Esophagus (tissue), 2 donors: ENCODE data around the gene RNF225. TPM values are rescaled to one million over a fixed set of nuclear protein-coding genes. Genes with fewer than 3 reads are reported as not detected.

Source experiments
- H3K27ac ChIP-seq, 2 donors: one replicate each; pipeline ENCODE4 v1.5.1; 2013; ENCODE audit warnings: low read depth in 2 of 2, mild to moderate bottlenecking in 2 of 2, inconsistent platforms in 1 of 2, low read length in 1 of 2, moderate library complexity in 1 of 2
- H3K27me3 ChIP-seq, 2 donors: one replicate each; pipeline ENCODE4 v1.6.1; 2013; ENCODE audit warnings: low read length in 2 of 2, control low read depth in 1 of 2, mild to moderate bottlenecking in 1 of 2; ENCODE audit not compliant: insufficient read depth in 2 of 2, control insufficient read depth in 1 of 2
- H3K36me3 ChIP-seq, 2 donors: one replicate each; pipeline ENCODE4 v1.6.1; 2013; ENCODE audit warnings: low read length in 1 of 2; ENCODE audit not compliant: control insufficient read depth in 2 of 2, insufficient read depth in 2 of 2
- H3K4me1 ChIP-seq, 2 donors: one replicate each; pipeline ENCODE4 v1.6.1; 2013; ENCODE audit warnings: low read length in 1 of 2; ENCODE audit not compliant: control insufficient read depth in 2 of 2, insufficient read depth in 2 of 2
- H3K4me3 ChIP-seq, 2 donors: one replicate each; pipeline ENCODE4 v1.5.1; 2013; ENCODE audit warnings: low read length in 2 of 2, mild to moderate bottlenecking in 2 of 2, low read depth in 1 of 2, moderate library complexity in 1 of 2
- H3K9me3 ChIP-seq, 2 donors: one replicate each; pipeline ENCODE4 v1.6.1; 2013; ENCODE audit warnings: mild to moderate bottlenecking in 2 of 2, low read depth in 1 of 2, low read length in 1 of 2, moderate library complexity in 1 of 2; ENCODE audit not compliant: control insufficient read depth in 2 of 2, insufficient read depth in 1 of 2
- WGBS, 2 donors: extraction: QIAGEN DNeasy Blood & Tissue Kit; methylation state at CpG; one replicate each; pipeline ENCODE4 v1.1.7; 2013; 5-methylcytosine and 5-hydroxymethylcytosine counted together
- polyA plus RNA-seq, 2 donors: library from polyadenylated mRNA; stranded (reverse); fragments of 200-250 nt; gene quantifications; one replicate each; pipeline ENCODE4 v1.2.3, GENCODE V29; 2013
- donor health status: healthy with polysubstance abuse.
- donor health status: Bipolar disorder and iron deficiency.

RNF225 gene
- polyA plus RNA-seq, 2 donors: 1.6 to 4.6 TPM

- H3K4me1 ChIP-seq: peaks cover 3 to 18% of the 10 kb centered on the region in 2 donors
- WGBS, 2 donors: 78 to 84% methylated on average over 26 of the region's 26 CpGs
- H3K4me3 ChIP-seq: no peak within 1 kb of the TSS
- no peaks in the 10 kb centered on the region for H3K36me3 ChIP-seq
- peaks cover 6 to 11% of the 10 kb centered on the region in 2 donors for H3K9me3 ChIP-seq
- no peak within 1 kb of the TSS for H3K27ac ChIP-seq
- H3K27me3 ChIP-seq: peaks cover 0 to 3% of the 10 kb centered on the region in 2 donors
These were observed 42.4 kb upstream of the RNF225 start, which contains the start of gene A1BG for GRCh38 chr19:58352760-58353671. TSS of gene A1BG (minus strand) at chr19:58353492. CDS start at chr19:58353437, 55 bp downstream.

GRCh38 chr19:58353717-58354477 lies 41.6 kb upstream of the RNF225 start:
- no peaks in the 10 kb centered on the region for H3K36me3 ChIP-seq
- peaks cover 0 to 3% of the 10 kb centered on the region in 2 donors for H3K27me3 ChIP-seq
- 90 to 93% methylated on average over 15 of the region's 15 CpGs for WGBS, 2 donors

GRCh38 chr19:58354478-58355030 lies 40.9 kb upstream of the RNF225 start:
- 76% methylated on average over 6 of the region's 6 CpGs for WGBS, 2 donors
- Histone ChIP-seq H3K27ac (no peak overlapping the region), H3K4me1 (peaks cover 3 to 18% of the 10 kb centered on the region in 2 donors), H3K36me3 (no peaks in the 10 kb centered on the region), H3K9me3 (peaks cover 6 to 11% of the 10 kb centered on the region in 2 donors), H3K4me3 (no peak overlapping the region), H3K27me3 (peaks cover 0 to 3% of the 10 kb centered on the region in 2 donors)

More at GRCh38 chr19:58353717-58354477, 41.6 kb upstream of the RNF225 start:
- H3K4me3 ChIP-seq: no peak overlapping the region
- peaks cover 3 to 18% of the 10 kb centered on the region in 2 donors for H3K4me1 ChIP-seq
- peaks cover 6 to 11% of the 10 kb centered on the region in 2 donors for H3K9me3 ChIP-seq
- H3K27ac ChIP-seq: no peak overlapping the region

GRCh38 chr19:58355215-58355796 lies 40.1 kb upstream of the RNF225 start:
- H3K27me3 ChIP-seq: no peaks in the 10 kb centered on the region
- H3K4me3 ChIP-seq: no peak overlapping the region
- WGBS, 2 donors: 90 to 93% methylated on average over 10 of the region's 10 CpGs

GRCh38 chr19:58355908-58356765 lies 39.3 kb upstream of the RNF225 start:
- H3K9me3 ChIP-seq: peaks cover 2 to 10% of the 10 kb centered on the region in 2 donors
- no peaks in the 10 kb centered on the region for H3K36me3 ChIP-seq
- no peak overlapping the region for H3K27ac ChIP-seq
- no peaks in the 10 kb centered on the region for H3K27me3 ChIP-seq
- peaks cover 3 to 13% of the 10 kb centered on the region in 2 donors for H3K4me1 ChIP-seq
- peak overlapping the region in 1 of 2 donors; percentile 30 for H3K4me3 ChIP-seq
- WGBS, 2 donors: 30 to 34% methylated on average over 93 to 94 of the region's 94 CpGs

More at GRCh38 chr19:58355215-58355796, 40.1 kb upstream of the RNF225 start:
- peaks cover 6 to 11% of the 10 kb centered on the region in 2 donors for H3K9me3 ChIP-seq
- H3K36me3 ChIP-seq: no peaks in the 10 kb centered on the region
- H3K4me1 ChIP-seq: peaks cover 3 to 14% of the 10 kb centered on the region in 2 donors
- no peak overlapping the region for H3K27ac ChIP-seq

- Histone ChIP-seq H3K27me3 (no peaks in the 10 kb centered on the region), H3K27ac (no peak overlapping the region), H3K9me3 (peaks cover 0 to 10% of the 10 kb centered on the region in 2 donors), H3K4me3 (peak overlapping the region in 1 of 2 donors; percentile 30), H3K4me1 (peaks cover 3 to 16% of the 10 kb centered on the region in 2 donors), H3K36me3 (no peaks in the 10 kb centered on the region)
- 45 to 49% methylated on average over 71 to 75 of the region's 75 CpGs for WGBS, 2 donors
These were observed 38.5 kb upstream of the RNF225 start for GRCh38 chr19:58356766-58357480.

- Histone ChIP-seq H3K27ac (no peak overlapping the region), H3K36me3 (no peaks in the 10 kb centered on the region), H3K4me1 (peaks cover 3 to 16% of the 10 kb centered on the region in 2 donors), H3K4me3 (no peak overlapping the region), H3K9me3 (peaks cover 0 to 10% of the 10 kb centered on the region in 2 donors), H3K27me3 (no peaks in the 10 kb centered on the region)
- 75 to 77% methylated on average over 19 of the region's 19 CpGs for WGBS, 2 donors
These were observed 37.8 kb upstream of the RNF225 start for GRCh38 chr19:58357481-58358145.

- Histone ChIP-seq H3K4me1 (peaks cover 0 to 9% of the 10 kb centered on the region in 2 donors), H3K36me3 (peaks cover 0 to 3% of the 10 kb centered on the region in 2 donors), H3K4me3 (peak overlapping the region; percentile 58 to 65), H3K9me3 (no peaks in the 10 kb centered on the region), H3K27me3 (no peaks in the 10 kb centered on the region), H3K27ac (peak overlapping the region; percentile 88 to 94)
- 4 to 5% methylated on average over 28 of the region's 28 CpGs for WGBS, 2 donors
These were observed 33.6 kb upstream of the RNF225 start for GRCh38 chr19:58361900-58362271.
